Gastrocnemius medialis (tissue), 4 donors: Measurements from ENCODE around the gene PATJ. TPM values are rescaled to one million over a fixed set of nuclear protein-coding genes. Genes with fewer than 3 reads are reported as not detected.

Experiments used
- ATAC-seq, 2 donors: fragments of 150-250 bp; one replicate each; pipeline ENCODE4 v1.9.1; 2016
- DNase-seq, 2 donors: peaks; one replicate each; pipeline ENCODE4 v3.0.0-alpha.2; 2019
- H3K27ac ChIP-seq, 4 donors: fragments of 200-600 bp; sonication (generic); 1 replicate in 1 of 4; 2 replicates in 3 of 4; pipeline ENCODE4 v1.5.1; 2016 to 2018; ENCODE audit warnings: mild to moderate bottlenecking in 2 of 4, moderate library complexity in 1 of 4
- H3K27me3 ChIP-seq, 3 donors: fragments of 200-600 bp; sonication (generic) in 2 of 3; 1 replicate in 1 of 3; 2 replicates in 2 of 3; pipeline versions ENCODE4 v1.5.1 to v1.6.0; 2016 to 2019; ENCODE audit warnings: mild to moderate bottlenecking in 1 of 3, moderate library complexity in 1 of 3
- H3K36me3 ChIP-seq, 2 donors: fragments of 200-600 bp; sonication (generic) in 1 of 2; one replicate each; pipeline ENCODE4 v1.5.1; 2017 to 2018
- H3K4me1 ChIP-seq, 2 donors: fragments of 200-600 bp; sonication (generic) in 1 of 2; one replicate each; pipeline ENCODE4 v1.5.1; 2016 to 2017; ENCODE audit warnings: mild to moderate bottlenecking in 2 of 2
- H3K4me3 ChIP-seq, 4 donors: fragments of 200-600 bp; sonication (generic) in 3 of 4; 1 replicate in 1 of 4; 2 replicates in 3 of 4; pipeline ENCODE4 v1.5.1; 2016 to 2019; ENCODE audit warnings: mild to moderate bottlenecking in 2 of 4
- H3K9me3 ChIP-seq, 3 donors: fragments of 200-600 bp; sonication (generic) in 2 of 3; 1 replicate in 1 of 3; 2 replicates in 2 of 3; pipeline ENCODE4 v1.5.1; 2016 to 2019
- CTCF ChIP-seq, 5 experiments: fragments of 450-650 bp in 3 of 5; fragments of 200-600 bp in 2 of 5; sonication (generic) in 2 of 5; IDR thresholded peaks in 4 of 5; conservative IDR thresholded peaks in 1 of 5; 1 replicate in 4 of 5; 2 replicates in 1 of 5; pipeline ENCODE4 v1.5.1; 2016 to 2019; ENCODE audit warnings: antibody characterized with exemption in 5 of 5, mild to moderate bottlenecking in 3 of 5, moderate library complexity in 3 of 5
- POLR2A ChIP-seq, 2 donors: fragments of 450-650 bp; IDR thresholded peaks; one replicate each; pipeline ENCODE4 v1.6.1; 2017; ENCODE audit warnings: antibody characterized with exemption in 2 of 2, mild to moderate bottlenecking in 2 of 2, moderate library complexity in 2 of 2
- in situ Hi-C, 4 donors: fragments of 200-750 bp; cut with MboI; loops; one replicate each; pipeline versions ENCODE4 v1.15.0 to v1.8.0; 2017; ENCODE audit warnings: low sequenced_read_pairs in 4 of 4
- intact Hi-C: fragments of 100-400 bp; cut with DNase I; formaldehyde crosslinking; loops from one replicate; pipeline ENCODE4 v1.15.1; 2023; ENCODE audit warnings: low total_unique reads
- total RNA-seq, 4 donors: library from RNA; depleted of rRNA; stranded (reverse); fragments of >200 nt; gene quantifications; one replicate each; pipeline versions ENCODE4 v1.1.0 to v1.2.3, GENCODE V29; 2016

The PATJ gene
- total RNA-seq, 4 donors from 2014 or later: 19.3 to 44.8 (median 26.0) TPM

- Histone ChIP-seq H3K9me3 (no peaks in the 10 kb centered on the region), H3K36me3 (no peaks in the 10 kb centered on the region), H3K4me3 (no peak overlapping the region), H3K27ac (no peak overlapping the region), H3K4me1 (peaks cover 10 to 12% of the 10 kb centered on the region in 2 donors), H3K27me3 (no peaks in the 10 kb centered on the region)
- DNase-seq (no peak), ATAC-seq (no peak)
- no peak for TF ChIP-seq POLR2A (IDR thresholded peaks at IDR 0.05)
- TF ChIP-seq CTCF (IDR thresholded peaks at IDR 0.05 in 4 of 5, conservative IDR thresholded peaks at IDR 0.05 in 1 of 5): no peak
- in situ Hi-C loops (loop anchor here in 1 of 4 donors (25.0 kb wide), 1 partner anchor 1039 kb away; the partner anchor contains the start of gene ATG4C), intact Hi-C loops (loop anchor here (10.0 kb wide), 1 partner anchor 106 kb away; no protein-coding TSS in a partner anchor)
These were observed 6.3 kb downstream of the PATJ start for GRCh38 chr1:61748566-61748965.

- H3K27me3 ChIP-seq: no peaks in the 10 kb centered on the region
- ATAC-seq (no peak), DNase-seq (no peak)
- peaks cover 9 to 11% of the 10 kb centered on the region in 2 donors for H3K4me1 ChIP-seq
- H3K4me3 ChIP-seq: no peak overlapping the region
- TF ChIP-seq POLR2A (IDR thresholded peaks at IDR 0.05) (no peak), CTCF (IDR thresholded peaks at IDR 0.05 in 4 of 5, conservative IDR thresholded peaks at IDR 0.05 in 1 of 5) (no peak)
- H3K9me3 ChIP-seq: no peaks in the 10 kb centered on the region
- no peak overlapping the region for H3K27ac ChIP-seq
- in situ Hi-C loops: loop anchor here in 1 of 4 donors (25.0 kb wide), 1 partner anchor 1038 kb away; the partner anchor contains the start of gene ATG4C
- intact Hi-C loops: loop anchor here (10.0 kb wide), 1 partner anchor 105 kb away; no protein-coding TSS in a partner anchor
- no peaks in the 10 kb centered on the region for H3K36me3 ChIP-seq
These were observed 7.3 kb downstream of the PATJ start for GRCh38 chr1:61749574-61749973.

GRCh38 chr1:61752921-61753389, 10.7 kb downstream of the PATJ start:
- intact Hi-C loops: no loop called here
- H3K9me3 ChIP-seq: no peaks in the 10 kb centered on the region
- DNase-seq: no peak
- ATAC-seq: no peak
- H3K36me3 ChIP-seq: no peaks in the 10 kb centered on the region
- no peak for TF ChIP-seq CTCF (IDR thresholded peaks at IDR 0.05 in 4 of 5, conservative IDR thresholded peaks at IDR 0.05 in 1 of 5)
- no peak for TF ChIP-seq POLR2A (IDR thresholded peaks at IDR 0.05)
- no peaks in the 10 kb centered on the region for H3K4me1 ChIP-seq
- in situ Hi-C loops: no loop called here
- H3K27me3 ChIP-seq: no peaks in the 10 kb centered on the region
- H3K27ac ChIP-seq: no peak overlapping the region
- no peak overlapping the region for H3K4me3 ChIP-seq

GRCh38 chr1:61753998-61754508, 11.8 kb downstream of the PATJ start:
- intact Hi-C loops: no loop called here

More at GRCh38 chr1:61753998-61754508, 11.8 kb downstream of the PATJ start:
- Histone ChIP-seq H3K27ac (no peak overlapping the region), H3K9me3 (no peaks in the 10 kb centered on the region), H3K4me3 (no peak overlapping the region), H3K4me1 (no peaks in the 10 kb centered on the region), H3K36me3 (no peaks in the 10 kb centered on the region), H3K27me3 (no peaks in the 10 kb centered on the region)
- ATAC-seq: no peak
- TF ChIP-seq POLR2A (IDR thresholded peaks at IDR 0.05) (no peak), CTCF (IDR thresholded peaks at IDR 0.05 in 4 of 5, conservative IDR thresholded peaks at IDR 0.05 in 1 of 5) (no peak)
- in situ Hi-C loops: no loop called here
- no peak for DNase-seq
